Liver (tissue), 9 donors: ENCODE measurements around the gene GRK1. TPM values are rescaled to one million over a fixed set of nuclear protein-coding genes. Genes with fewer than 3 reads are reported as not detected.

Experiments
- DNase-seq: peaks from one replicate; pipeline ENCODE4 v3.0.0-alpha.2; 2017; ENCODE audit warnings: low spot score
- H3K27ac ChIP-seq, 2 donors: one replicate each; pipeline ENCODE4 v1.7.0; 2013; ENCODE audit warnings: inconsistent platforms in 2 of 2, low read length in 2 of 2, control low read depth in 1 of 2, low read depth in 1 of 2, mild to moderate bottlenecking in 1 of 2
- H3K27me3 ChIP-seq, 4 donors: one replicate each; pipeline versions ENCODE4 v1.6.1 to v1.7.0; 2013; ENCODE audit warnings: low read length in 3 of 4, inconsistent platforms in 1 of 4, mild to moderate bottlenecking in 1 of 4, moderate library complexity in 1 of 4; ENCODE audit not compliant: control insufficient read depth in 4 of 4, insufficient read depth in 4 of 4
- H3K36me3 ChIP-seq, 4 donors: one replicate each; pipeline versions ENCODE4 v1.6.1 to v1.7.0; 2013; ENCODE audit warnings: low read length in 3 of 4, mild to moderate bottlenecking in 3 of 4, low read depth in 1 of 4, moderate library complexity in 1 of 4; ENCODE audit not compliant: control insufficient read depth in 4 of 4, insufficient read depth in 3 of 4
- H3K4me1 ChIP-seq, 4 donors: one replicate each; pipeline versions ENCODE4 v1.6.1 to v1.7.0; 2013; ENCODE audit warnings: low read length in 3 of 4, mild to moderate bottlenecking in 3 of 4, moderate library complexity in 1 of 4; ENCODE audit not compliant: control insufficient read depth in 4 of 4, insufficient read depth in 4 of 4
- H3K4me3 ChIP-seq, 3 donors: one replicate each; pipeline versions ENCODE4 v1.6.1 to v1.7.0; 2013; ENCODE audit warnings: low read length in 3 of 3, control low read depth in 1 of 3, low read depth in 1 of 3, mild to moderate bottlenecking in 1 of 3
- H3K9ac ChIP-seq, 2 donors: one replicate each; pipeline ENCODE4 v1.7.0; 2013; ENCODE audit warnings: low read length in 2 of 2, mild to moderate bottlenecking in 2 of 2, moderate library complexity in 2 of 2, control low read depth in 1 of 2, low read depth in 1 of 2
- H3K9me3 ChIP-seq, 4 donors: one replicate each; pipeline versions ENCODE4 v1.6.1 to v1.7.0; 2013; ENCODE audit warnings: low read length in 3 of 4; ENCODE audit not compliant: control insufficient read depth in 4 of 4
- CTCF ChIP-seq: fragments of 150-350 bp; IDR thresholded peaks from 2 replicates; pipeline ENCODE4 v1.5.1; 2017; ENCODE audit warnings: improper control_type of control experiment, low read depth, low read length; ENCODE audit not compliant: missing input control
- EGR1 ChIP-seq, 2 donors: IDR thresholded peaks; 2 replicates each; pipeline ENCODE4 v1.6.1; 2016 to 2018; ENCODE audit warnings: antibody characterized with exemption in 2 of 2, low read depth in 2 of 2
- FOXA1 ChIP-seq: IDR thresholded peaks from 2 replicates; pipeline ENCODE4 v1.6.1; 2016; ENCODE audit warnings: antibody characterized with exemption
- FOXA2 ChIP-seq: IDR thresholded peaks from 2 replicates; pipeline ENCODE4 v1.6.1; 2016; ENCODE audit warnings: antibody characterized with exemption
- GABPA ChIP-seq, 2 donors: IDR thresholded peaks in 1 of 2; conservative IDR thresholded peaks in 1 of 2; 2 replicates each; pipeline ENCODE4 v1.6.1; 2016; ENCODE audit warnings: antibody characterized with exemption in 2 of 2, mild to moderate bottlenecking in 1 of 2, moderate library complexity in 1 of 2
- HNF4A ChIP-seq, 2 donors: conservative IDR thresholded peaks; 2 replicates each; pipeline ENCODE4 v1.6.1; 2016; ENCODE audit warnings: antibody characterized with exemption in 2 of 2, mild to moderate bottlenecking in 2 of 2
- HNF4G ChIP-seq: IDR thresholded peaks from 2 replicates; pipeline ENCODE4 v1.6.1; 2016; ENCODE audit warnings: antibody characterized with exemption
- JUND ChIP-seq, 2 donors: IDR thresholded peaks; 2 replicates each; pipeline ENCODE4 v1.6.1; 2016; ENCODE audit warnings: antibody characterized with exemption in 2 of 2
- MAX ChIP-seq: IDR thresholded peaks from 2 replicates; pipeline ENCODE4 v1.6.1; 2016; ENCODE audit warnings: antibody characterized with exemption
- NR2F2 ChIP-seq: IDR thresholded peaks from 2 replicates; pipeline ENCODE4 v1.6.1; 2016; ENCODE audit warnings: antibody characterized with exemption
- RAD21 ChIP-seq, 2 donors: IDR thresholded peaks; 2 replicates each; pipeline ENCODE4 v1.6.1; 2016; ENCODE audit warnings: antibody characterized with exemption in 2 of 2, mild to moderate bottlenecking in 2 of 2
- RXRA ChIP-seq, 2 donors: IDR thresholded peaks; 2 replicates each; pipeline ENCODE4 v1.6.1; 2017 to 2018; ENCODE audit warnings: antibody characterized with exemption in 2 of 2, mild to moderate bottlenecking in 1 of 2
- SP1 ChIP-seq: IDR thresholded peaks from 2 replicates; pipeline ENCODE4 v1.6.1; 2018; ENCODE audit warnings: antibody characterized with exemption, mild to moderate bottlenecking
- TAF1 ChIP-seq: conservative IDR thresholded peaks from 2 replicates; pipeline ENCODE4 v1.6.1; 2016; ENCODE audit warnings: antibody characterized with exemption, mild to moderate bottlenecking
- YY1 ChIP-seq: IDR thresholded peaks from 2 replicates; pipeline ENCODE4 v1.6.1; 2016; ENCODE audit warnings: antibody characterized with exemption, mild to moderate bottlenecking
- WGBS: extraction: QIAGEN DNeasy Blood & Tissue Kit; methylation state at CpG from one replicate; pipeline ENCODE4 v1.1.7; 2013; 5-methylcytosine and 5-hydroxymethylcytosine counted together
- polyA plus RNA-seq, 2 donors: library from polyadenylated mRNA; stranded (reverse) in 1 of 2; unstranded in 1 of 2; fragments of 200-250 nt in 1 of 2; fragments of >200 nt in 1 of 2; fragmentation: Nextera tagmentation in 1 of 2; extraction: Ambion mirVana in 1 of 2; gene quantifications; one replicate each; pipeline versions ENCODE4 v1.2.1 to v1.2.3, GENCODE V29; 2013 to 2015
- total RNA-seq, 2 donors: library from RNA; depleted of rRNA; stranded (reverse); fragments of >200 nt; gene quantifications; one replicate each; pipeline ENCODE4 v1.2.3, GENCODE V29; 2014
- TF ChIP-seq, protein P1 (sequence below): IDR thresholded peaks from 2 replicates; pipeline ENCODE4 v1.6.1; 2016; ENCODE audit warnings: antibody characterized with exemption
- TF ChIP-seq, protein P2 (sequence below): IDR thresholded peaks from 2 replicates; pipeline ENCODE4 v1.6.1; 2016; ENCODE audit warnings: antibody characterized with exemption
- donor health status: healthy.
- donor health status: healthy.
- donor health status: healthy.
- donor health status: healthy.
- donor health status: healthy.

Gene GRK1
- total and polyA plus RNA-seq, 4 donors = 0.05 TPM; not detected in 3

DNA sequence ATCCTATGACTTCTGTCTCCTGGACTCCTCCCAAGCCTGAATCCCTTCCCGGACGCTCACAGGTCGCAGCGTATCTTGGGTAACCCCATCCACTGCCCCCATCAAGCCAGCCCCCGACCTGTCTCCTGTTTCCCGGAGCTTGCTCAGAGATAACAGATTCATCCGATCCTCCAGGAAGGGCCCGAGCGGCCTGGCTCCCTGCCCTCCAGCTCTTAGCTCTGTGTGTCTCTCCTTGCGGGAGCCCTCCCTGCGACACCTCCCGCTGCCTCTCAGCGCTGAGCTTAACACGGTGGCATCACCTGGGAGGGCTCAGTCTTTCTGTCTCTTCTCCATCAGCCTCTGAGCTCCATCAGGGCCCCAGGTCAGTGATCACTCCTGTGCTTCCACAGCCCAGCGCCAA is 87.7 kb downstream of the GRK1 start:
- DNase-seq = no peak
- peaks cover 0 to 18% (median 12%) of the 10 kb centered on the region in 4 donors for H3K4me1 ChIP-seq
- H3K9ac ChIP-seq = no peak overlapping the region
- TF ChIP-seq NR2F2 (peak; percentile 48), CTCF (no peak)
- peaks cover 0 to 4% (median 0%) of the 10 kb centered on the region in 4 donors for H3K27me3 ChIP-seq
- no peak overlapping the region for H3K4me3 ChIP-seq
- no peaks in the 10 kb centered on the region for H3K9me3 ChIP-seq
- no peak overlapping the region for H3K27ac ChIP-seq
- 74% methylated on average over 15 of the region's 15 CpGs for WGBS
- no peaks in the 10 kb centered on the region for H3K36me3 ChIP-seq

GRCh38 chr13:113756441-113757097 is 89.5 kb downstream of the GRK1 start:
- WGBS = 90% methylated on average over 20 of the region's 20 CpGs
- no peak overlapping the region for H3K27ac ChIP-seq
- H3K36me3 ChIP-seq = no peaks in the 10 kb centered on the region
- no peak overlapping the region for H3K4me3 ChIP-seq
- DNase-seq = no peak
- H3K9ac ChIP-seq = no peak overlapping the region
- H3K27me3 ChIP-seq = peaks cover 0 to 14% (median 1%) of the 10 kb centered on the region in 4 donors
- peaks cover 0 to 22% (median 13%) of the 10 kb centered on the region in 4 donors for H3K4me1 ChIP-seq
- TF ChIP-seq NR2F2 (no peak), FOXA1 (no peak), JUND (IDR thresholded peaks at IDR 0.05) (no peak), HNF4A (conservative IDR thresholded peaks at IDR 0.05) (no peak), GABPA (IDR thresholded peaks at IDR 0.05 in 1 of 2, conservative IDR thresholded peaks at IDR 0.05 in 1 of 2) (no peak), FOXA2 (no peak), SP1 (no peak), TAF1 (no peak)
- TF ChIP-seq, protein P1, sequence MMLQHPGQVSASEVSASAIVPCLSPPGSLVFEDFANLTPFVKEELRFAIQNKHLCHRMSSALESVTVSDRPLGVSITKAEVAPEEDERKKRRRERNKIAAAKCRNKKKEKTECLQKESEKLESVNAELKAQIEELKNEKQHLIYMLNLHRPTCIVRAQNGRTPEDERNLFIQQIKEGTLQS = no peak
- no peaks in the 10 kb centered on the region for H3K9me3 ChIP-seq

DNA sequence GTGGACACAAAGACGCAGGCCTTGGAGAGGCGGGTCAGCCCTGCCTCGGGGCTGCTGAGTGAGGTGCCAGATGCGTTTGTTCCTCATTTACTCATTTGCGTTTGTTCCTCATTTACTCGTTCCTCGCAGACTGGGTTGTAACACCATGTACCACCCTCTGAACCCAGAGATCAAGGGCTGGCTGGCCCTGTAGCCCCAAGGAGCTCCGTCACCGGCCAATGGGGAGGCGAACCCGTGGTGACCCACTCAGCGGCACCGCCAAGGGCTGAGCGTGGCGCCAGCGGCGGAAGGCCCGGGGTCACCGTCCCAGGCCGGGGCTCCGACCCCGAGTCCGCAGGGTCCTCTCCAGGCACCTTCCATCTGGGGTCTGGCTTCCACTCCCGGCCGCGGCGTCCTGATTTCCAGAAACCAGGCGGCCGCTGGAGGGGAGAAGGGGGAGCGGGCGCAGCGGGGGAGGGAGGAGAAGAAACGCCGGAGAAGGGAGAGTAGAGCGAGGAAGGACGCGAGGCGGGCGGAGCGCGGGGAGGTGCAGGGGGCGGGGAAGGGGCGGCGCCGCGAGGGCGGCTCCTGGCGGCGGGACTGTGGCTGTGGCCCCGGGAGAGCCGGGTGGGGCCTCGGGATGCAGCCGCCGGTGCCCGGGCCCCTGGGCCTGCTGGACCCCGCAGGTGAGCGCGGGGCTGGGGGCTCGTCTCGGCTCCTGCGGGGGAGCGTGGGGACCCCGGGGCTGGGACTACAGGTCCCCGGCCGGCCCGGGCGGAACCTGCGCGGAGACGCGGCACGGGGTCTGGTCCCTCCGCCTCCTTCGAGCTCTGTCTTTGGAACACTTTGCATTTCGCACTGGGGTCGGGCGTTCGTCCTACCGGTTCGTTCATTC is 91.9 kb downstream of the GRK1 start, which contains the start of gene TMEM255B:
TMEM255B (plus strand) TSS at position 576 of the 874 bp plus-strand sequence; CDS start at position 620, 44 bp downstream.
- peak within 1 kb of the TSS; percentile 73 to 79 for H3K27ac ChIP-seq
- peaks cover 0 to 2% (median 0%) of the 10 kb centered on the region in 4 donors for H3K36me3 ChIP-seq
- peak within 1 kb of the TSS; percentile 50 to 69 (median 64) for H3K4me3 ChIP-seq
- H3K9me3 ChIP-seq = no peaks in the 10 kb centered on the region
- DNase-seq = peak; percentile 73
- WGBS = 2% methylated on average over 80 of the region's 80 CpGs
- peak within 1 kb of the TSS in 1 of 2 donors; percentile 28 for H3K9ac ChIP-seq
- H3K27me3 ChIP-seq = peaks cover 0 to 15% (median 1%) of the 10 kb centered on the region in 4 donors
- peaks cover 0 to 22% (median 13%) of the 10 kb centered on the region in 4 donors for H3K4me1 ChIP-seq
- TF ChIP-seq FOXA1 (no peak), RAD21 (IDR thresholded peaks at IDR 0.05) (no peak), CTCF (peak; percentile 11), YY1 (no peak), TAF1 (no peak), EGR1 (IDR thresholded peaks at IDR 0.05; ENCODE audit: low read depth in 2 of 2) (no peak), MAX (no peak), HNF4A (conservative IDR thresholded peaks at IDR 0.05) (no peak), GABPA (IDR thresholded peaks at IDR 0.05 in 1 of 2, conservative IDR thresholded peaks at IDR 0.05 in 1 of 2) (no peak), RXRA (IDR thresholded peaks at IDR 0.05) (peak; percentile 54 to 71), FOXA2 (no peak), NR2F2 (peak; percentile 100), SP1 (peak; percentile 48), HNF4G (no peak), JUND (IDR thresholded peaks at IDR 0.05) (no peak)
- TF ChIP-seq, protein P2, sequence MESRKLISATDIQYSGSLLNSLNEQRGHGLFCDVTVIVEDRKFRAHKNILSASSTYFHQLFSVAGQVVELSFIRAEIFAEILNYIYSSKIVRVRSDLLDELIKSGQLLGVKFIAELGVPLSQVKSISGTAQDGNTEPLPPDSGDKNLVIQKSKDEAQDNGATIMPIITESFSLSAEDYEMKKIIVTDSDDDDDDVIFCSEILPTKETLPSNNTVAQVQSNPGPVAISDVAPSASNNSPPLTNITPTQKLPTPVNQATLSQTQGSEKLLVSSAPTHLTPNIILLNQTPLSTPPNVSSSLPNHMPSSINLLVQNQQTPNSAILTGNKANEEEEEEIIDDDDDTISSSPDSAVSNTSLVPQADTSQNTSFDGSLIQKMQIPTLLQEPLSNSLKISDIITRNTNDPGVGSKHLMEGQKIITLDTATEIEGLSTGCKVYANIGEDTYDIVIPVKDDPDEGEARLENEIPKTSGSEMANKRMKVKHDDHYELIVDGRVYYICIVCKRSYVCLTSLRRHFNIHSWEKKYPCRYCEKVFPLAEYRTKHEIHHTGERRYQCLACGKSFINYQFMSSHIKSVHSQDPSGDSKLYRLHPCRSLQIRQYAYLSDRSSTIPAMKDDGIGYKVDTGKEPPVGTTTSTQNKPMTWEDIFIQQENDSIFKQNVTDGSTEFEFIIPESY = no peak
- TF ChIP-seq, protein P1 = no peak
